Type B pancreatic cell (in vitro differentiated cells): ENCODE measurements around the gene MFAP2. TPM values are rescaled to one million over a fixed set of nuclear protein-coding genes. Genes with fewer than 3 reads are reported as not detected.

Experiments used
- DNase-seq: peaks from one replicate; pipeline ENCODE4 v3.0.0; 2021; ENCODE audit warnings: mixed read lengths; ENCODE audit not compliant: unreplicated experiment; ENCODE audit errors: extremely low spot score
- H3K27ac Mint-ChIP-seq: 2 replicates; pipeline ENCODE4 v1.8.0; 2021; ENCODE audit warnings: mild to moderate bottlenecking, mixed read lengths
- H3K27me3 Mint-ChIP-seq: 2 replicates; pipeline ENCODE4 v1.8.0; 2021; ENCODE audit warnings: mixed read lengths
- H3K36me3 Mint-ChIP-seq: 2 replicates; pipeline ENCODE4 v1.8.0; 2021; ENCODE audit warnings: mixed read lengths
- H3K4me1 Mint-ChIP-seq: one replicate; pipeline ENCODE4 v1.8.0; 2021; ENCODE audit warnings: mixed read lengths; ENCODE audit not compliant: unreplicated experiment
- H3K4me3 Mint-ChIP-seq: 2 replicates; pipeline ENCODE4 v1.8.0; 2021; ENCODE audit warnings: mild to moderate bottlenecking, mixed read lengths
- H3K9me3 Mint-ChIP-seq: 2 replicates; pipeline ENCODE4 v1.8.0; 2021; ENCODE audit warnings: mixed read lengths
- total RNA-seq: library from RNA; stranded (reverse); gene quantifications from 2 replicates; pipeline ENCODE4 v1.2.1, GENCODE V29; 2021; ENCODE audit warnings: low replicate concordance
- TF ChIP-seq, protein P1 (sequence below): fragments of 200-600 bp; sonication (generic); conservative IDR thresholded peaks from 2 replicates; pipeline ENCODE4 v1.5.0; 2021; ENCODE audit warnings: antibody characterized with exemption, mild to moderate bottlenecking

The MFAP2 gene
- total RNA-seq, 1 donor from 2014 or later: 158 TPM

DNA sequence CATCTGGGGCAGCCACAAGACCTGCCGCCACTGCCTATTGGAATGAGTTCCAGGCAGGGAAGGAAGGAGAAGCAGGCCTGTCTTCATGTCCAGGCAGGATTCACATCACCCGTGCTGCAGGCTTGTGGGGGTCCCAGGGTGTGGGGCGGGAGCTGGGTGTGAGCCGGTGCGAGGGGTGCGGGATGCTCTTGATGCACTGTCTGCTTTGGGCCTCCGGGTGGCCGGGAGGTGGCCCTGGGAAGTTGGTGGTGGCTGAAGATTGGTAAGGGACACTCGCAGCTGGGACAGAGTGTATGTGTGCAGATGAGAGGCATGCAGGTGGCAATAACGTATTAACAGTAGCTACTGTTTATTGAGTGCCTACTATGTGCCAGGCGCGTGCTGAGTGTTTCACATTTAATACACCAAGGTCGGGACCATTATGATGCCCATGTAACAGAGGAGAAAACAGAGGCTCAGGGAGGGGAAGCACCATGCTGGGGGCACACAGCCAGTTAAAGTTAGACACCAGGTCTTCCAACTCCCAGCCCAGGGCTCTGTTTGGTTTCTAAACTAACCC, 55.4 kb downstream of the MFAP2 start:
- DNase-seq: no peak
- Mint-ChIP-seq H3K36me3 (no peaks in the 10 kb centered on the region), H3K4me3 (peak overlapping the region; percentile 54), H3K27ac (peak overlapping the region; percentile 58), H3K27me3 (no peaks in the 10 kb centered on the region), H3K4me1 (peaks cover 40% of the 10 kb centered on the region), H3K9me3 (no peaks in the 10 kb centered on the region)
- TF ChIP-seq, protein P1, sequence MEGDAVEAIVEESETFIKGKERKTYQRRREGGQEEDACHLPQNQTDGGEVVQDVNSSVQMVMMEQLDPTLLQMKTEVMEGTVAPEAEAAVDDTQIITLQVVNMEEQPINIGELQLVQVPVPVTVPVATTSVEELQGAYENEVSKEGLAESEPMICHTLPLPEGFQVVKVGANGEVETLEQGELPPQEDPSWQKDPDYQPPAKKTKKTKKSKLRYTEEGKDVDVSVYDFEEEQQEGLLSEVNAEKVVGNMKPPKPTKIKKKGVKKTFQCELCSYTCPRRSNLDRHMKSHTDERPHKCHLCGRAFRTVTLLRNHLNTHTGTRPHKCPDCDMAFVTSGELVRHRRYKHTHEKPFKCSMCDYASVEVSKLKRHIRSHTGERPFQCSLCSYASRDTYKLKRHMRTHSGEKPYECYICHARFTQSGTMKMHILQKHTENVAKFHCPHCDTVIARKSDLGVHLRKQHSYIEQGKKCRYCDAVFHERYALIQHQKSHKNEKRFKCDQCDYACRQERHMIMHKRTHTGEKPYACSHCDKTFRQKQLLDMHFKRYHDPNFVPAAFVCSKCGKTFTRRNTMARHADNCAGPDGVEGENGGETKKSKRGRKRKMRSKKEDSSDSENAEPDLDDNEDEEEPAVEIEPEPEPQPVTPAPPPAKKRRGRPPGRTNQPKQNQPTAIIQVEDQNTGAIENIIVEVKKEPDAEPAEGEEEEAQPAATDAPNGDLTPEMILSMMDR: peak; percentile 43

Other genes starting within 250 kb of the MFAP2 start
- gene RNU1-4, start 240.1 kb downstream of the MFAP2 start, total RNA-seq: 2,993 and 3,564 TPM in 2 replicates
- gene RNU1-2, start 84.6 kb downstream of the MFAP2 start, total RNA-seq: 2,993 and 3,564 TPM in 2 replicates
- gene CROCC, start 58.7 kb downstream of the MFAP2 start, total RNA-seq: 23.5 and 40.1 TPM in 2 replicates
- gene ATP13A2, start 31.3 kb upstream of the MFAP2 start, total RNA-seq: 66.4 and 80.3 TPM in 2 replicates
- 72.7 and 101 TPM in 2 replicates for gene SDHB, start 73.4 kb upstream of the MFAP2 start, total RNA-seq
- gene PADI2, start 138.8 kb upstream of the MFAP2 start, total RNA-seq: 3.5 and 5.6 TPM in 2 replicates
- 21.2 and 35.5 TPM in 2 replicates for gene PADI1, start 224.5 kb upstream of the MFAP2 start, total RNA-seq